ENCODE results near the gene TMEM38B. TPM values are rescaled to one million over a fixed set of nuclear protein-coding genes. Genes with fewer than 3 reads are reported as not detected.

The TMEM38B gene
- total RNA-seq, 2 donors from 2014 or later = 0.66 to 21.3 TPM

DNA sequence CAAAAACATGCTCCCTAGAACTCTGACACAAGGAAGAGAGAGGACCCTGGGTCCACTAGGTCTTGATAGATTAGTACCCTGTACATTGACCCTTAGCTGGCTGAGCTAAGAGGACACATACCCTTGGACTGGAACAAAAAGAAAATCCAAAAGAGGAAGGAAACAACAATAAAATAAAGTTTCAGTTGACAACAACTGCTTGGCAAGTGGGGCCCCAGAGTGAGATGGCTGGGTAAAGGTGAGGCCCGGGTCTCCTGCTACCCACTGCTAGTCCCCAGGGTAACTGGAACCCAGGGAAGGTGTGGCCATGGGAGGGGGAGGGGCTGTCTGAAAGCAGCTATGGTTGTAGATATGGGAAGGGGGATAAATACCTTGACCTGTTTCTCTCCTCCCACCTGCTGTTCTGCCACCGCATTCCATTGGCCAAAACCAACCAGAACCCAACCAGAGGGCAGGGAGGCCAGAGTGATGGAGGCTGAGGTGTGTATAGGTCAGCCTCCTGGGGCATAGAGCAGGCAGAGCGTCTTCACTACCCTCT is 20.4 kb upstream of the TMEM38B start:
- ATAC-seq (no peak), DNase-seq (no peak)
- WGBS, 2 donors = 76 to 83% methylated on average over 3 of the region's 3 CpGs
- peaks cover 3% of the 10 kb centered on the region for H3K4me1 ChIP-seq
- H3K27me3 ChIP-seq = no peaks in the 10 kb centered on the region
- H3K27ac ChIP-seq = no peak overlapping the region
- TF ChIP-seq POLR2A (IDR thresholded peaks at IDR 0.05) = no peak
- TF ChIP-seq, protein P1, sequence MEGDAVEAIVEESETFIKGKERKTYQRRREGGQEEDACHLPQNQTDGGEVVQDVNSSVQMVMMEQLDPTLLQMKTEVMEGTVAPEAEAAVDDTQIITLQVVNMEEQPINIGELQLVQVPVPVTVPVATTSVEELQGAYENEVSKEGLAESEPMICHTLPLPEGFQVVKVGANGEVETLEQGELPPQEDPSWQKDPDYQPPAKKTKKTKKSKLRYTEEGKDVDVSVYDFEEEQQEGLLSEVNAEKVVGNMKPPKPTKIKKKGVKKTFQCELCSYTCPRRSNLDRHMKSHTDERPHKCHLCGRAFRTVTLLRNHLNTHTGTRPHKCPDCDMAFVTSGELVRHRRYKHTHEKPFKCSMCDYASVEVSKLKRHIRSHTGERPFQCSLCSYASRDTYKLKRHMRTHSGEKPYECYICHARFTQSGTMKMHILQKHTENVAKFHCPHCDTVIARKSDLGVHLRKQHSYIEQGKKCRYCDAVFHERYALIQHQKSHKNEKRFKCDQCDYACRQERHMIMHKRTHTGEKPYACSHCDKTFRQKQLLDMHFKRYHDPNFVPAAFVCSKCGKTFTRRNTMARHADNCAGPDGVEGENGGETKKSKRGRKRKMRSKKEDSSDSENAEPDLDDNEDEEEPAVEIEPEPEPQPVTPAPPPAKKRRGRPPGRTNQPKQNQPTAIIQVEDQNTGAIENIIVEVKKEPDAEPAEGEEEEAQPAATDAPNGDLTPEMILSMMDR (IDR thresholded peaks at IDR 0.05) = no peak
- H3K4me3 ChIP-seq = no peak overlapping the region
- intact Hi-C loops (cut with DNase I) = no loop called here
- no peaks in the 10 kb centered on the region for H3K9me3 ChIP-seq
- no peaks in the 10 kb centered on the region for H3K36me3 ChIP-seq (replicated peaks in 1 of 2; ENCODE audit: insufficient read depth in 1 of 2, low read depth in 2 of 2)

GRCh38 chr9:105676351-105676923 is 17.9 kb upstream of the TMEM38B start:
- H3K4me3 ChIP-seq = no peak overlapping the region
- H3K27ac ChIP-seq = no peak overlapping the region
- 64 to 69% methylated on average over 6 of the region's 6 CpGs for WGBS, 2 donors
- no peaks in the 10 kb centered on the region for H3K36me3 ChIP-seq (replicated peaks in 1 of 2; ENCODE audit: insufficient read depth in 1 of 2, low read depth in 2 of 2)
- H3K9me3 ChIP-seq = no peaks in the 10 kb centered on the region
- TF ChIP-seq, protein P1 (IDR thresholded peaks at IDR 0.05) = no peak
- TF ChIP-seq POLR2A (IDR thresholded peaks at IDR 0.05) = no peak
- DNase-seq (no peak), ATAC-seq (no peak)
- no peaks in the 10 kb centered on the region for H3K27me3 ChIP-seq
- intact Hi-C loops (cut with DNase I) = no loop called here
- H3K4me1 ChIP-seq = peaks cover 13% of the 10 kb centered on the region

GRCh38 chr9:105678163-105678562 is 16.2 kb upstream of the TMEM38B start:
- TF ChIP-seq, protein P1 (IDR thresholded peaks at IDR 0.05) = no peak
- TF ChIP-seq POLR2A (IDR thresholded peaks at IDR 0.05) = no peak
- H3K36me3 ChIP-seq (replicated peaks in 1 of 2; ENCODE audit: insufficient read depth in 1 of 2, low read depth in 2 of 2) = no peaks in the 10 kb centered on the region

DNA sequence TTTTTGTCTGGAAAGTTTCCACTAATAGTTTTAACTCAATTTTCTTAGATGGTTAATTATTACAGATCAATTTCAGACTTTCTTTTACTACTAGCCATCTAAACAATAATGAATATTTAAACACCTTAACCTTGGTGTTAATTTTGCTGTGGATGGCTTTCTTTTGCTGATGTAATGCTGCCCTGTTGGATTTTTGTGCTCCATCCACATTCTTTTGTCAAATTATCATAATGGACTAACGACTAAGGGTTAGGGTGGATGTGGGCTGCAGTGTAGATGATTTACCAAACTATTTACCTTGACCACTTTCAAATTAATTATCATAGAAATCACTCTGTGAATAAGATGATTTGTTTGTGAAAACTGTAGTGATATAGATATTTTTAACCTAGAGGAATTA is 15.6 kb upstream of the TMEM38B start:
- DNase-seq (no peak), ATAC-seq (no peak)
- Histone ChIP-seq H3K9me3 (no peaks in the 10 kb centered on the region), H3K27ac (no peak overlapping the region), H3K4me1 (peaks cover 13% of the 10 kb centered on the region), H3K4me3 (no peak overlapping the region), H3K36me3 (replicated peaks in 1 of 2; ENCODE audit: insufficient read depth in 1 of 2, low read depth in 2 of 2) (no peaks in the 10 kb centered on the region), H3K27me3 (no peaks in the 10 kb centered on the region)
- intact Hi-C loops (cut with DNase I) = no loop called here
- 40 to 42% methylated on average over 1 of the region's 1 CpG for WGBS, 2 donors
- TF ChIP-seq POLR2A (IDR thresholded peaks at IDR 0.05) = no peak
- TF ChIP-seq, protein P1 (IDR thresholded peaks at IDR 0.05) = no peak

More at GRCh38 chr9:105678163-105678562, 16.2 kb upstream of the TMEM38B start:
- Histone ChIP-seq H3K27ac (no peak overlapping the region), H3K4me1 (peaks cover 13% of the 10 kb centered on the region), H3K4me3 (no peak overlapping the region), H3K9me3 (no peaks in the 10 kb centered on the region), H3K27me3 (no peaks in the 10 kb centered on the region)
- intact Hi-C loops (cut with DNase I) = no loop called here
- DNase-seq (no peak), ATAC-seq (no peak)
- 91 to 94% methylated on average over 1 of the region's 1 CpG for WGBS, 2 donors

All from body of pancreas (tissue), 4 donors.